ENCODE measurements around the gene COL4A3. TPM values are rescaled to one million over a fixed set of nuclear protein-coding genes. Genes with fewer than 3 reads are reported as not detected.

COL4A3 gene
- polyA plus RNA-seq, 2 of the 4 experiments (the other 2 are of a cell fraction): 1.8 to 6.8 TPM

GRCh38 chr2:227337442-227337841 is 173.0 kb downstream of the COL4A3 start:
- 98% methylated on average over 2 of the region's 2 CpGs for WGBS (ENCODE audit: missing lambda C conversion rate)
- TF ChIP-seq HDAC2 (IDR thresholded peaks at IDR 0.05) (no peak), CBX2 (IDR thresholded peaks at IDR 0.05; ENCODE audit: borderline replicate concordance, low read depth) (no peak), ESRRA (IDR thresholded peaks at IDR 0.05; ENCODE audit: borderline replicate concordance, low read length) (no peak), RFX5 (IDR thresholded peaks at IDR 0.05) (no peak), SREBF2 (IDR thresholded peaks at IDR 0.05) (no peak), RCOR1 (IDR thresholded peaks at IDR 0.05; ENCODE audit: low read depth, low read length) (no peak), FOSB (CRISPR knock-in tag; IDR thresholded peaks at IDR 0.05) (no peak), SMC3 (IDR thresholded peaks at IDR 0.05) (no peak), CBX8 (IDR thresholded peaks at IDR 0.05) (no peak), KDM5A (IDR thresholded peaks at IDR 0.05) (no peak), ZNF302 (CRISPR knock-in tag; IDR thresholded peaks at IDR 0.05) (no peak), E2F6 (IDR thresholded peaks at IDR 0.05; ENCODE audit: borderline replicate concordance, low read depth) (no peak), KDM1A (IDR thresholded peaks at IDR 0.05; ENCODE audit: low read depth) (no peak)
- TF ChIP-seq, protein P1, sequence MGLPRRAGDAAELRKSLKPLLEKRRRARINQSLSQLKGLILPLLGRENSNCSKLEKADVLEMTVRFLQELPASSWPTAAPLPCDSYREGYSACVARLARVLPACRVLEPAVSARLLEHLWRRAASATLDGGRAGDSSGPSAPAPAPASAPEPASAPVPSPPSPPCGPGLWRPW (IDR thresholded peaks at IDR 0.05): no peak
- DNase-seq (ENCODE audit: low read depth in 1 of 2, low spot score in 1 of 2) (no peak), FAIRE-seq (no peak), ATAC-seq (no peak)
- CTCF ChIA-PET: interaction anchor here (0.7 to 2.2 kb wide), 3 partner anchors 12 to 428 kb away, joined by 3 to 6 read pairs (median 3); partner anchors contain the start of gene MFF
- Histone ChIP-seq H3K9me3 (no peaks in the 10 kb centered on the region), H3K27ac (no peak overlapping the region), H3K4me3 (no peak overlapping the region), H3K4me1 (peaks cover 29% of the 10 kb centered on the region), H3K4me2 (no peak overlapping the region)
- POLR2A ChIA-PET: no interaction called here

GRCh38 chr2:227339098-227339599 is 174.7 kb downstream of the COL4A3 start:
- DNase-seq (ENCODE audit: low read depth in 1 of 2, low spot score in 1 of 2) (peak in 1 of 2 experiments; percentile 27), FAIRE-seq (no peak), ATAC-seq (peak; percentile 68 to 72; a peak in 5 of 6 replicates)
- ChIA-PET CTCF (interaction anchor here (0.7 to 2.1 kb wide), 5 partner anchors 10 to 1287 kb away, joined by 3 to 8 read pairs (median 3); no protein-coding TSS in a partner anchor), POLR2A (no interaction called here)
- H3K4me1 ChIP-seq: peaks cover 29% of the 10 kb centered on the region
- H3K4me3 ChIP-seq: no peak overlapping the region
- H3K27ac ChIP-seq: peak overlapping the region; percentile 25 to 64; a peak in 3 of 6 replicates
- TF ChIP-seq, protein P2, sequence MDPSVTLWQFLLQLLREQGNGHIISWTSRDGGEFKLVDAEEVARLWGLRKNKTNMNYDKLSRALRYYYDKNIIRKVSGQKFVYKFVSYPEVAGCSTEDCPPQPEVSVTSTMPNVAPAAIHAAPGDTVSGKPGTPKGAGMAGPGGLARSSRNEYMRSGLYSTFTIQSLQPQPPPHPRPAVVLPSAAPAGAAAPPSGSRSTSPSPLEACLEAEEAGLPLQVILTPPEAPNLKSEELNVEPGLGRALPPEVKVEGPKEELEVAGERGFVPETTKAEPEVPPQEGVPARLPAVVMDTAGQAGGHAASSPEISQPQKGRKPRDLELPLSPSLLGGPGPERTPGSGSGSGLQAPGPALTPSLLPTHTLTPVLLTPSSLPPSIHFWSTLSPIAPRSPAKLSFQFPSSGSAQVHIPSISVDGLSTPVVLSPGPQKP (IDR thresholded peaks at IDR 0.05; ENCODE audit: low read depth, low read length): no peak
- TF ChIP-seq POLR2AphosphoS2 (conservative IDR thresholded peaks at IDR 0.05; ENCODE audit: low read length) (no peak), FOXS1 (CRISPR knock-in tag; IDR thresholded peaks at IDR 0.05) (no peak), ZSCAN20 (CRISPR knock-in tag; IDR thresholded peaks at IDR 0.05) (no peak), POLR2A (IDR thresholded peaks at IDR 0.05; ENCODE audit: low read length) (no peak), CBX2 (IDR thresholded peaks at IDR 0.05; ENCODE audit: borderline replicate concordance, low read depth) (no peak), BHLHE40 (IDR thresholded peaks at IDR 0.05; ENCODE audit: low read depth, low read length) (no peak), KDM1A (IDR thresholded peaks at IDR 0.05; ENCODE audit: low read depth) (no peak), HEYL (CRISPR knock-in tag; IDR thresholded peaks at IDR 0.05) (no peak), EHMT2 (IDR thresholded peaks at IDR 0.05; ENCODE audit: low read depth) (no peak; the same call in 1 of the 2 replicates), E2F6 (IDR thresholded peaks at IDR 0.05; ENCODE audit: borderline replicate concordance, low read depth) (no peak), JUN (IDR thresholded peaks at IDR 0.05) (no peak)
- TF ChIP-seq, protein P3, sequence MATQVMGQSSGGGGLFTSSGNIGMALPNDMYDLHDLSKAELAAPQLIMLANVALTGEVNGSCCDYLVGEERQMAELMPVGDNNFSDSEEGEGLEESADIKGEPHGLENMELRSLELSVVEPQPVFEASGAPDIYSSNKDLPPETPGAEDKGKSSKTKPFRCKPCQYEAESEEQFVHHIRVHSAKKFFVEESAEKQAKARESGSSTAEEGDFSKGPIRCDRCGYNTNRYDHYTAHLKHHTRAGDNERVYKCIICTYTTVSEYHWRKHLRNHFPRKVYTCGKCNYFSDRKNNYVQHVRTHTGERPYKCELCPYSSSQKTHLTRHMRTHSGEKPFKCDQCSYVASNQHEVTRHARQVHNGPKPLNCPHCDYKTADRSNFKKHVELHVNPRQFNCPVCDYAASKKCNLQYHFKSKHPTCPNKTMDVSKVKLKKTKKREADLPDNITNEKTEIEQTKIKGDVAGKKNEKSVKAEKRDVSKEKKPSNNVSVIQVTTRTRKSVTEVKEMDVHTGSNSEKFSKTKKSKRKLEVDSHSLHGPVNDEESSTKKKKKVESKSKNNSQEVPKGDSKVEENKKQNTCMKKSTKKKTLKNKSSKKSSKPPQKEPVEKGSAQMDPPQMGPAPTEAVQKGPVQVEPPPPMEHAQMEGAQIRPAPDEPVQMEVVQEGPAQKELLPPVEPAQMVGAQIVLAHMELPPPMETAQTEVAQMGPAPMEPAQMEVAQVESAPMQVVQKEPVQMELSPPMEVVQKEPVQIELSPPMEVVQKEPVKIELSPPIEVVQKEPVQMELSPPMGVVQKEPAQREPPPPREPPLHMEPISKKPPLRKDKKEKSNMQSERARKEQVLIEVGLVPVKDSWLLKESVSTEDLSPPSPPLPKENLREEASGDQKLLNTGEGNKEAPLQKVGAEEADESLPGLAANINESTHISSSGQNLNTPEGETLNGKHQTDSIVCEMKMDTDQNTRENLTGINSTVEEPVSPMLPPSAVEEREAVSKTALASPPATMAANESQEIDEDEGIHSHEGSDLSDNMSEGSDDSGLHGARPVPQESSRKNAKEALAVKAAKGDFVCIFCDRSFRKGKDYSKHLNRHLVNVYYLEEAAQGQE (IDR thresholded peaks at IDR 0.05): no peak
- H3K9me3 ChIP-seq: no peaks in the 10 kb centered on the region
- peak overlapping the region; percentile 39 for H3K4me2 ChIP-seq
- 4% methylated on average over 2 of the region's 2 CpGs for WGBS (ENCODE audit: missing lambda C conversion rate)
